ENCODE results near the gene DDX28.

- TF ChIP-seq EGR1 (IDR thresholded peaks at IDR 0.05; ENCODE audit: borderline replicate concordance, low read depth, low read length) = no peak
- TF ChIP-seq, protein P1, sequence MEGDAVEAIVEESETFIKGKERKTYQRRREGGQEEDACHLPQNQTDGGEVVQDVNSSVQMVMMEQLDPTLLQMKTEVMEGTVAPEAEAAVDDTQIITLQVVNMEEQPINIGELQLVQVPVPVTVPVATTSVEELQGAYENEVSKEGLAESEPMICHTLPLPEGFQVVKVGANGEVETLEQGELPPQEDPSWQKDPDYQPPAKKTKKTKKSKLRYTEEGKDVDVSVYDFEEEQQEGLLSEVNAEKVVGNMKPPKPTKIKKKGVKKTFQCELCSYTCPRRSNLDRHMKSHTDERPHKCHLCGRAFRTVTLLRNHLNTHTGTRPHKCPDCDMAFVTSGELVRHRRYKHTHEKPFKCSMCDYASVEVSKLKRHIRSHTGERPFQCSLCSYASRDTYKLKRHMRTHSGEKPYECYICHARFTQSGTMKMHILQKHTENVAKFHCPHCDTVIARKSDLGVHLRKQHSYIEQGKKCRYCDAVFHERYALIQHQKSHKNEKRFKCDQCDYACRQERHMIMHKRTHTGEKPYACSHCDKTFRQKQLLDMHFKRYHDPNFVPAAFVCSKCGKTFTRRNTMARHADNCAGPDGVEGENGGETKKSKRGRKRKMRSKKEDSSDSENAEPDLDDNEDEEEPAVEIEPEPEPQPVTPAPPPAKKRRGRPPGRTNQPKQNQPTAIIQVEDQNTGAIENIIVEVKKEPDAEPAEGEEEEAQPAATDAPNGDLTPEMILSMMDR (IDR thresholded peaks at IDR 0.05; ENCODE audit: control extremely low read depth in 1 of 3, insufficient read depth in 1 of 3, low read depth in 1 of 3, low read length in 3 of 3) = no peak
- TF ChIP-seq POLR2A (IDR thresholded peaks at IDR 0.05; ENCODE audit: control extremely low read depth in 1 of 2, low read depth in 2 of 2, low read length in 2 of 2) = no peak
- TF ChIP-seq NRF1 (IDR thresholded peaks at IDR 0.05; ENCODE audit: low read depth, low read length) = no peak
- no peak for TF ChIP-seq GABPA (IDR thresholded peaks at IDR 0.05; ENCODE audit: borderline replicate concordance, insufficient read depth, low read length)
- no peak for TF ChIP-seq EZH2 (IDR thresholded peaks at IDR 0.05; ENCODE audit: low read depth, low read length, severe bottlenecking)
- TF ChIP-seq TEAD4 (IDR thresholded peaks at IDR 0.05; ENCODE audit: low read depth, low read length) = no peak
- TF ChIP-seq RFX5 (IDR thresholded peaks at IDR 0.05; ENCODE audit: borderline replicate concordance, low read depth, low read length) = no peak
- TF ChIP-seq ATF3 (IDR thresholded peaks at IDR 0.05; ENCODE audit: insufficient read depth, low read depth, low read length) = no peak
- TF ChIP-seq JUND (IDR thresholded peaks at IDR 0.05; ENCODE audit: low read length) = no peak
Measured at GRCh38 chr16:68005786-68006286, 17.2 kb downstream of the DDX28 start.
